NCI-H128 (cell line): Measurements from ENCODE around the gene WNT1.

Experiments
- DNase-seq: peaks from one replicate; lab custom pipeline; 2025; ENCODE audit not compliant: unreplicated experiment; lab: John Stamatoyannopoulos, UW

The WNT1 gene

DNA sequence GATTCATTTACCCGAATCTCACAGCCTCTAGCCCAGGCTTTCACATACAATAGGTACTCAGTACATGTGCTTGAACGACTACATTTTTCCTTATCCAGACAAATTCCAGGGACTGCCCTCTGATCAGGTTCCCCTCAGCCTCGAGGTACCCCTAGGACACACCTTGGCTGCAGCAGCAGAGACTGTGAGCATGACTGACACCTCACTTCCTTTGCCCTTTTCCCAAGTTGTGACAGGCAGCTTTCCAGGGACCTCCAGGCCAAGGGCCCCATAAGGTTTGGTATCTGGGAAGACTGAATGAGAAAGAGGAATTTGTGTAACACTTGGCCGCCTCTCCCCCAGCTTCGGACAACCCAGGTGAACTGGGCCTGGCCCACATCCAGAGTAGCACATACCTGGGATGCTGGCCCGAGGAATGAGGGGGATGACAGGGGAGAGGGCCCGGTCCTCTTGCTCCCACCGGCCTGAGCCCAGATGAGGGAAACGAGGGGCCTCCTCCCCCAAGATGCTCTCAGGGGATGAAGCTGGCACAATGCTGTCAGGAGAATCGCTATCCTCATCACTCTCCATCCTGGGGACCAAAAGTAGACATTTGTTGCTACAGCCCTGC, 50.6 kb downstream of the WNT1 start:
- no peak for DNase-seq

DNA sequence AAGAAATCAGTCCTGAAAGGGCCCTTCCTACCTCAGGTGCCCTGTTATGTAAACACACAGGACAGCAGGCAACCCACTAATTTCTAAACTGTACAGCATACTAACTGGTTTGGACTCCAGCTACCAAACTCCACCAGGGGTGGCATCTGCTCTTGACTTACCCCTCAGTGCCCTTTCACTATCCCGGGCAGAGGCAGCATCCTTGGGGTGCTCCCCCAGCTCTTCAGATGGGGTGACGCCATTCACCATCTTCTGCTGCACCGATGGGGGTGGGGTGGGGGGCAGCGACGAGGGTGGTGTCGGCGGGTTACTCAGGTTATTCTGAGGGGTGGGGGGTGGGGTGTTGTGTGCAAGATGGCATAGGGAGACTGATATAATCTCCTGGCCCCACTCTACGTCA, 52.0 kb downstream of the WNT1 start:
- no peak for DNase-seq

DNA sequence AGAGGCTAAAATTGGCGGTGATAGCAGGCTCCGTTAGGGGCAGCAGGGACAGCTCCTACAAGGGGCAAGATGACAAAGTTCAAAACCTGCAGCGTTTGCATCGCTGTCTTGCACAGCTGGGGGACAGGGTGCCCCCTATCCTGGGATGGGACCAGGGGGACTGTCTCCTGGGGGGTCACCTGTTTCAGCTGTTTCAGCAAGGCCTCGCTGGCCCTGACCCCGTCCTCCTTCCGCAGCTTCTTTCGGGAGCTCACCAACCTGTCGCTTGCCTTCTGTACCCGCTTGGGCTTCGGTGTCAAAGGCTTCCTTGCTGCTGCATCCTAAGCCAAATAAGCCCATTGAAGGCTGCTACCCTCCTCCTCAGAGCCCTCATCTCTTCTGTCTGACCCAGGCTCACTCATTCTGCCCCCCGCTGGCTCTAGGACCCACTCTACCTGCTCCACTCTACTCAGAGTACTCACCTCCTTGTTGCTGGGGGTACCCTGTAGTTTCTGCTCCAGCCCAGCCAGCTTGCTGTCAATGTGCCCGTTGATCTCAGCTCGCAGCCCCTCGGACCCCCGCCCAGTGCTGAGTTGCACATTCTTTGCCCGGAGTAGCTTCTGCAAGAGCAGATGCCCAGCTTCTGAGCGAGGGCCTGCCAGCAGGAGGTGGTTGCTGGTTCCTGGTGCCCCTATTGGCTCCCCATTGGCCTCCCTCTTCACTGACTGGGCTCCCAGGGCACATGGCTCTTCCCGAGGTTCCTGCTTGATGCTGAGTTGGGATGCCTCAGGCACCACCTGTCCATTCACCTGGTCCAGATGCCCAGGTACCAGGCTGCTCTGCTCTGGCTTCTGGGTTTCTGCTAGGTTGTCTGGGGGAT, 52.8 kb downstream of the WNT1 start:
- no peak for DNase-seq

DNA sequence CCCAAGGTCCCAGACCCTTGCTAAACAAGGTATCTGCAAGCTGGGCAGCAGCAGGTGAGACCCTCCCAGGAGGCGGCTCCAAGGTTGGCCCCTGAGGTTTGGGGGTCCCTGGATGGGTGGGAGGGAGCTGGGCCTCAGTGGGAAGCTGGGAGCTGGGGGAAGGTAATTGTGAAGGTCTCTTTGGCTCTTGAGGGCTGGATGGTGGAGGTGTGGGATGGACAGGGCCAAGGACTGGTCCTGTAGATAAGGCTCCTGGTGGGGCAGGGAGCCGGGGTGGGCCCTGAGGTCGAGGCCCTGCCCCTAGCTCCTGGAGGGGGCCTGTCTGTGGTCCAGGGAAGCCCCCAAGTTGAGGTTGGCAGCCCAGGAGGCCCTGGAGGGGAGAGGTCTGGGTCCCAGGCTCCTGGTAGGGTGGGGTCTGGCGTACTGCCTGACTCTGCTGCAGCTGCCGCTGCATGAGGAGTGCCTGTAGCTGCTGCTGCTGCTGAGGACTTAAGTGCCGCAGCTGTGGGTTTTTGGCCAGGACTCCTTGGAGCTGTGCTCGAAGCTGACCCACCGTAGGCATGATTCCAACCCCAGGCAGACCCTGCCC, 53.5 kb downstream of the WNT1 start:
- DNase-seq: no peak
